ENCODE measurements around the gene C6orf89. TPM values are rescaled to one million over a fixed set of nuclear protein-coding genes. Genes with fewer than 3 reads are reported as not detected.

Gene C6orf89
- total and polyA plus RNA-seq, 4 donors = 16.7 to 59.7 (median 39.8) TPM

Other genes starting within 250 kb of the C6orf89 start
- gene CDKN1A, start 207.2 kb upstream of the C6orf89 start, total RNA-seq = 100 to 1,000 TPM; 132 to 296 TPM
- 100 to 1,000 TPM; 133 to 149 TPM for gene CDKN1A, start 207.2 kb upstream of the C6orf89 start, polyA plus RNA-seq
- gene RAB44, start 188.1 kb upstream of the C6orf89 start, total RNA-seq = under 1 TPM; 0.29 to 0.66 TPM
- not detected for gene RAB44, start 188.1 kb upstream of the C6orf89 start, polyA plus RNA-seq
- gene CPNE5, start 46.5 kb upstream of the C6orf89 start, total RNA-seq = 10 to 100 TPM in 1 of 2 donors, 1 to 10 TPM in 1; 7.9 to 13.1 TPM
- under 1 TPM in 1 of 2 donors, not detected in 1; 0.20 TPM for gene CPNE5, start 46.5 kb upstream of the C6orf89 start, polyA plus RNA-seq
- 10 to 100 TPM; 12.0 to 13.4 TPM for gene PPIL1, start 11.1 kb upstream of the C6orf89 start, total RNA-seq
- 10 to 100 TPM in 1 of 2 donors, 1 to 10 TPM in 1; 9.6 to 33.7 TPM for gene PPIL1, start 11.1 kb upstream of the C6orf89 start, polyA plus RNA-seq
- gene PI16, start 68.8 kb downstream of the C6orf89 start, total RNA-seq = 100 to 1,000 TPM in 1 of 2 donors, 10 to 100 TPM in 1; 38.7 to 383 TPM
- 1 to 10 TPM in 1 of 2 donors, not detected in 1; 4.4 TPM for gene PI16, start 68.8 kb downstream of the C6orf89 start, polyA plus RNA-seq
- gene MTCH1, start 100.2 kb downstream of the C6orf89 start, total RNA-seq = 100 to 1,000 TPM; 171 to 180 TPM
- gene MTCH1, start 100.2 kb downstream of the C6orf89 start, polyA plus RNA-seq = 100 to 1,000 TPM; 152 to 193 TPM
- gene FGD2, start 119.7 kb downstream of the C6orf89 start, total RNA-seq = 10 to 100 TPM; 19.9 to 33.9 TPM
- 10 to 100 TPM in 1 of 2 donors, 1 to 10 TPM in 1; 2.2 to 12.9 TPM for gene FGD2, start 119.7 kb downstream of the C6orf89 start, polyA plus RNA-seq

Measured in aorta (tissue), 4 donors.